Uterus (tissue), 2 donors: ENCODE measurements around the gene OCA2.

ENCODE experiments used
- POLR2A ChIP-seq, 2 donors: fragments of 450-650 bp; IDR thresholded peaks; one replicate each; pipeline ENCODE4 v1.6.1; 2016; ENCODE audit warnings: antibody characterized with exemption in 2 of 2, mild to moderate bottlenecking in 1 of 2, moderate library complexity in 1 of 2
- TF ChIP-seq, protein P1 (sequence below), 4 experiments: fragments of 200-600 bp in 2 of 4; fragments of 450-650 bp in 2 of 4; sonication (generic) in 2 of 4; IDR thresholded peaks; one replicate each; pipeline ENCODE4 v1.5.1; 2016 to 2019; ENCODE audit warnings: antibody characterized with exemption in 4 of 4, mild to moderate bottlenecking in 2 of 4, moderate library complexity in 1 of 4

- no peak for TF ChIP-seq POLR2A (IDR thresholded peaks at IDR 0.05)
- TF ChIP-seq, protein P1, sequence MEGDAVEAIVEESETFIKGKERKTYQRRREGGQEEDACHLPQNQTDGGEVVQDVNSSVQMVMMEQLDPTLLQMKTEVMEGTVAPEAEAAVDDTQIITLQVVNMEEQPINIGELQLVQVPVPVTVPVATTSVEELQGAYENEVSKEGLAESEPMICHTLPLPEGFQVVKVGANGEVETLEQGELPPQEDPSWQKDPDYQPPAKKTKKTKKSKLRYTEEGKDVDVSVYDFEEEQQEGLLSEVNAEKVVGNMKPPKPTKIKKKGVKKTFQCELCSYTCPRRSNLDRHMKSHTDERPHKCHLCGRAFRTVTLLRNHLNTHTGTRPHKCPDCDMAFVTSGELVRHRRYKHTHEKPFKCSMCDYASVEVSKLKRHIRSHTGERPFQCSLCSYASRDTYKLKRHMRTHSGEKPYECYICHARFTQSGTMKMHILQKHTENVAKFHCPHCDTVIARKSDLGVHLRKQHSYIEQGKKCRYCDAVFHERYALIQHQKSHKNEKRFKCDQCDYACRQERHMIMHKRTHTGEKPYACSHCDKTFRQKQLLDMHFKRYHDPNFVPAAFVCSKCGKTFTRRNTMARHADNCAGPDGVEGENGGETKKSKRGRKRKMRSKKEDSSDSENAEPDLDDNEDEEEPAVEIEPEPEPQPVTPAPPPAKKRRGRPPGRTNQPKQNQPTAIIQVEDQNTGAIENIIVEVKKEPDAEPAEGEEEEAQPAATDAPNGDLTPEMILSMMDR (IDR thresholded peaks at IDR 0.05) = no peak
Observed at GRCh38 chr15:27832237-27832596, 266.9 kb downstream of the OCA2 start.
